GM21526 (cell line): Measurements from ENCODE around the gene RERE.

Experiments
- ATAC-seq: cut with Tn5 transposase; IDR thresholded peaks from one replicate; pipeline ENCODE4 v1.9.1; 2021; ENCODE audit warnings: moderate library complexity; ENCODE audit not compliant: unreplicated experiment, low FRiP score

Gene RERE

DNA sequence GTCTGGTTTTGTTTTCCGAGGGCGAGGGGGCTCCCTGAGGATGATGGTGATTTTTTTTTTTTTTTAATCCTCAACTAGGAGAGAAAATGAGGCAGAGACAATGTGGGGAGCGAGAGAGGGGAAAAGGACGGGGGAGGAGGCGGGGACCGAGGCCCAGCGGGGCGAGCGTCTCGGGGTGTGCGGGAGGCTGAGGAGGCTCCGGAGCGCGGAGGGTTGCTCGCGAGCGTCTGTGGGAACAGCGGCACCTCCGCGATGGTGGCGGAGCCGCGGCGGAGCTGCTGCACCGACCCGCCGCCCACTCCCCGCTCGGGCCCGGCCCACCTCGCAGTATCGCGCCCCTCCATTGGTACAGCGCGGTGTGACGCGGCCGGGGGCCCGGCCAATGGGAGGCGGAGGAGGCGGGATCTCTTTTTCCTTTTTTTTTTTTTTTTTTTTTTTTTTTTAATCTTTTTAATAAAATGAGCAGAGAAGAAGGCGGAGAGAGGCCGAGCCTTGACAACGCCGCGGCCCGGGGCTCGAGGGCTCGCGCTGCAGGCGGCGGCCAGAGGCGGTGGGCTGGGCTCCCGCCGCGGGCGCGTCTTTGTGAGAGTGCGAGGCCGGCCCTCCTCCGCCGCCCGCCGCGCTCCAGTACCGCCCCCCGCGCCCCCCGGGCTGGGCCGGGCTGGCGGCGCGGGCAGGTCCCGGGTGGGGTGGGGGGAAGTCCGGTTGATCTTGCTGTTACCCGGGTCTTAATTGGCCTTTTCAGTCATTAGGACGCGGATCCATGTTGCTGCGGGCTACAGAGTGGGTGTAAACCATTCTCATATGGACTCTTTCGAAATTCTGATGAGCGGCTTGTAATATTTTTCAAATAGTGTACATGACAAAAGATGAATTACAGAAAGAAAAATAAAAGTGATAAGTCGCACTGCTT, at the start of gene RERE:
RERE (minus strand) TSS at position 229 of the 913 bp plus-strand sequence.
- peak; percentile 90 for ATAC-seq

DNA sequence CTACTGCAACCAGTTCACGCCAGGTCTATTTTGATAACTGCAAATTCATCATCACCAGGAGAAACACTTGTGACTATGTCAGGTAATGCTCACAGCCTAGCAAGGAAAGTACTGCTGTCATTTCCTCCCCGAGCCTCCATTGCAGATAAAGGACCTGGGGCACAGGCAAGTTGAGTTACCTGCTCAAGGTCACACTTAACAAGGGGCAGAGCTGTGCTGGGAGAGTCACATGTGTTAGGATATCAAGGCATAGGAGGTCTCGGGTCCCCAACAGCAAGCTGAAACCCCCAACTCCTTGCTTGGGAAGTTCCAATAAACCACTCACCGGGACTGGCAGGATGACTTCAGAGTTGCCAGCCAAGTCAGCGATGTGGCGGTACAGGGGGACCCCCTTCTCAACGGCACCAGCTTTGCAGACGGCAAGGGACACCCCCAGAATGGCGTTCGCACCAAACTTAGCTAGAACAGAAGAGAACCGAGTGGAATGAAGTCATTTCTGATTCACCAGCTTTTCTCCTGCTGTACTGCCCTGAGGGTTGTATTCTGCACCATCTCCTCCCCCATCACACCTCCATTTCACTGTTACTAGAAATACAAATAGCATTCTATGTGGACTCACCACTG, 49.5 kb upstream of the RERE start:
- no peak for ATAC-seq

DNA sequence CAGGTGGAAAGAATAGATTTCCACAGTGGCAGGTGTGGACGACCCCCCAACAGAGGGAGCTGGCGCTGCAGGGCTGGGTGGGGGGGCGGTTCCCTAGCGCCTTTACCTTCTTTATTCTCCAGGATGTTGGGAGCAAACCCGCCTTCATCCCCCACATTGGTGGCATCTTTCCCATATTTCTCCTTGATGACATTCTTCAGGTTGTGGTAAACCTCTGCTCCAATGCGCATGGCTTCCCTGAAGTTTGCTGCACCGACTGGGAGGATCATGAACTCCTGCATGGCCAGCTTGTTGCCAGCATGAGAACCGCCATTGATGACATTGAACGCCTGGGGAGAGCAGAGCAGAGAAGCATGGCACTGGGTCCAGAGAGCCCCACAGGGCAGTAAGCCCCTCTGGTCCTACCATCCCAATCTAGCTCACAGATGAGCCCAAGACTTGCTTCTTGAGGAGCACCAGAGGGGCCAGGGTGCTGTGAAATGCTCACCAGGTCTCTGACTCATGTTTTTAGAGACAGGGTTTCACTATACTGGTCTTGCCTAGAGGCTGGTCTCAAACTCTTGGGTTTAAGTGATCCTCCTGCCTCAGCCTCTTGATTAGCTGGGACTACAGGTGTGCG, 48.8 kb upstream of the RERE start:
- ATAC-seq = no peak

DNA sequence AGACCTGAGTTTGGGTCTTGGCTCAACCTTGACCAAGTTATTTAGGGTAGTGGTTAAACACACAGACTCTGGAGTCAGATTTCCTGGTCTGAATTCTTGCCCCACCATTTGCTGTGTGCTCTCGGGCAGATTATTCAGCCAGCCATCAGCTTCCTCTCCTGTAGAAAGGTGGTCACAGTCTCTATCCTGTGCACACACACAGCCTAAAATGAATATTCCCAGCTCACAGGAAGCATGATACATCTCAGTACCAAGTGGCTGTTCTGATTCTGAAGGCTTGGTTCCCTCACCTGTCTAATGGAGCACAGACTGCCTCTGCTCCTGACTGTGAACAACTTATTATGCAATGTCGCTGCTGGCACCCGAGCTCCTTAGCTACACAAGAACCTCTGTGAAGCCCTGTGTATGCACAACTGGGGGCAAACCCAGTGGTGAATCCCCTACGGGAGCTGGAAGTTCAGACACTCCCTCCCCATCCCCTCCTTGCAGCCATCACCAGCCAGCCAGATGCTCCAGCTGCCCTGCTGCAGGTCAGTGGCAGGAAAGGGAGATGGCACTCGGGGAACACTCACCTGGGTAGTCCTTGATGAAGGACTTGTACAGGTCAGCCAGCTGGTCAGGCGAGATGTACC, 47.4 kb upstream of the RERE start:
- ATAC-seq = no peak

DNA sequence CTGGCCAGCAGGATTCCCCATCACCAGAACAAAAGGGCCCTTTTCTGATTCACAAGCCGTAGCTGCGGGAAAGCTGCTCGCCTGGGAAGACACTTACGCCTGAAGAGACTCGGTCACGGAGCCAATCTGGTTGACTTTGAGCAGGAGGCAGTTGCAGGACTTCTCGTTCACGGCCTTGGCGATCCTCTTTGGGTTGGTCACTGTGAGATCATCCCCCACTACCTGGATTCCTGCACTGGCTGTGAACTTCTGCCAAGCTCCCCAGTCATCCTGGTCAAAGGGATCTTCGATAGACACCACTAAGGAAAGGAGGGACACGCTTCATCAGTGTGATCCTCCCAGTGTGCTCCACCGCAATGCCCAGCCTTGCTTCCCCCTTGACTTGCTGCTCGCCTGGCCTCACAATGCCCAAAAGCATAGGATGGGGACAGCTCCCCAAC, 46.4 kb upstream of the RERE start:
- no peak for ATAC-seq

DNA sequence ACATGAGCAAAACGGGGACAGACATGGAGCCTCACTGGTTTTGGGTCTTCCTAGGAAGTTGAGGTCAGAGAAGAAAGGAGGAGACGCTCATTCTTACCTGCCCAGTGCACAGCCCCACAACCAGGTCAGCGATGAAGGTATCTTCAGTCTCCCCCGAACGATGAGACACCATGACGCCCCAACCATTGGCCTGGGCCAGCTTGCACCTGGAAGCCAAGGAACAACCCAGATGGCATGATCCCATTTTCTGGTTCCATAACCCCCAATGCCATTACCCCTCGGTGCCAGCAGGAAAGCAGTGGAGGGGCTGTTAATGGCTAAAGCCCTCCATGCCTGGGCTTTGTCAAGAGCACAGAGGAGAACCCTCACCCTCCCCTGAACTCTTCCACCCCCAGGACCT, 45.7 kb upstream of the RERE start:
- no peak for ATAC-seq

DNA sequence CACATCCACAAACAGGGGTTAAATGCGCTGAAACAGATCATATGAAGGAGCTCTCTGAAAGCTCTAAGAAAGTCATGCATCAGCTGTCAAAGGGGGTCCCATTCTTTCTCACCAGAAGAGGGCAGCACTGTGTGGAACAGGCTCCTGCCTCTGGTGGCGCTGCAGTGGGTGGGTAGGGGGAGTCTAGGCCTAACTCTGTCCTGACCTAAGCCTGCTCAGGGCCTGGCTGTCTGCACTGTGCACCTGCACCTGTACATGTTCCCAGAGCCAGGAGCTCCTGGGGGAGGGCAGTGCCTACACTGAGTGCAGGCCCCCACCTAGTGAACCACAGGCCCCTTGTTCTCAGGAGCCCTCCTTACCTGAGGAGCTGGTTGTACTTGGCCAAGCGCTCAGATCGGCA, 45.1 kb upstream of the RERE start:
- ATAC-seq = no peak

DNA sequence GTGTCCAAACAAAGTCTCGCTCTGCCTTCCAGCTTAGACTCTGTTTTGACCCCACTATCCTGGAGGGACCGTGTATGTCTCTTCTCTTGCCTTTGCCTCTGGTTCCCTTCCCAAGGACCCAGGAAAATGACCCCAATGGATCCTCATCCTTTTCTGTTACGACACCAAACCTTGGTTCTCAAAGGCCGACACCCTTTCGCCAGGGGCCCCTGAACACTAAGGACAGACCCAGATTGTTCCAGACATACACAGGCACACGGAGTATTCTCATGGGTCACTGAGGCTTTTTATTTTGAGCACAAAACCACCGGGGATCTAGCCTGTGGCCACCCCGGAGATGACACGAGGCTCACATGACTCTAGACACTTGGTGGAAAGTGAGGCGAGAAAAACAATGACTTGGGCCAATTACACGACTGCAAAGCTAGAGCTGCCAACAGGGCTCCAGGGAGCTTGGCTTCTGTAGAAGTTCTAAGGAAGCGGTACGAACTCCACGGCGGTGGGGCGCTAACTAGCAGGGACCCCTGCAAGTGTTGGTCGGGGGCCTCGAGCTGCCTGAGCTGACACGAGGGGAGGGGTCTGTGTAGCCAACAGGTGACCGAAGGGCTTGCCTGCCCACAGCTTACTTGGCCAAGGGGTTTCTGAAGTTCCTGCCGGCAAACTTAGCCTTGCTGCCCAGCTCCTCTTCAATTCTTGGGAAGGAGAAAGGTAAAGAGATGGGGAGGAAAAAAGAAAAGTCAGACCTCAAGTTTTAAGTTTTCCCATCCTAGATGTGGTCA, 43.5 kb upstream of the RERE start:
- ATAC-seq = no peak

DNA sequence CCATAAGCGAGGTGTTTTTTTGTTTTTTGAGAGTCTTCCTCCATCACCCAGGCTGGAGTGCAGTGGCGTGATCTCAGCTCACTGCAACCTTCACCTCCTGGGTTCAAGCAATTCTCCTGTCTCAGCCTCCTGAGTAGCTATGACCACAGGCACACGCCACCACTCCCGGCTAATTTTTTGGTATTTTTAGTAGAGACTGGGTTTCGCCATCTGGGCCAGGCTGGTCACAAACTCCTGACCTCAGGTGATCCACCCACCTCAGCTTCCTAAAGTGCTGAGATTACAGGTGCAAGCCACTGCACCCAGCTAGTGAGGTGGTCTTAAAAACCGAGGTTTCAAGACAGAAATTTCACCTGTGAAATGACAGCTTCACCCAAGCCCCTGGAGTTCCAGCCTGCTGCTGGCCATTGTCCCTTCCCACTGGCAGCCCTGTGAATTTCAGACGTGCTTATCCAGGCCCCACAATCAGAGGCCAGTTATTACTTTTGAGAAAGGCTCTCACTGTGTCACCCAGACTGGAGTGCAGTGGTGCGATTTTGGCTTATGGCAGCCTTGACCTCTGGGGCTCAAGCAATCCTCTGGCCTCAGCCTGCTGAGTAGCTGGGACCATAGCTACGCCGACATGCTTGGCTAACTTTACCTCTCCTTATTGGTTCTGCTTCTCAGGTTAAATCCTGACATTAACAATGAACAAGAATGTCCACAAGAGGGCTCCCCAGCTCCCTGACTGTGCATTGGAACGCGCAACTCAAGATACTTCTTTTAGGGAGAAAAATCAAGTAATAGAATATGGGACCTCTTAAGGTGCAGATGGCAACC, 41.7 kb upstream of the RERE start:
- ATAC-seq = no peak

DNA sequence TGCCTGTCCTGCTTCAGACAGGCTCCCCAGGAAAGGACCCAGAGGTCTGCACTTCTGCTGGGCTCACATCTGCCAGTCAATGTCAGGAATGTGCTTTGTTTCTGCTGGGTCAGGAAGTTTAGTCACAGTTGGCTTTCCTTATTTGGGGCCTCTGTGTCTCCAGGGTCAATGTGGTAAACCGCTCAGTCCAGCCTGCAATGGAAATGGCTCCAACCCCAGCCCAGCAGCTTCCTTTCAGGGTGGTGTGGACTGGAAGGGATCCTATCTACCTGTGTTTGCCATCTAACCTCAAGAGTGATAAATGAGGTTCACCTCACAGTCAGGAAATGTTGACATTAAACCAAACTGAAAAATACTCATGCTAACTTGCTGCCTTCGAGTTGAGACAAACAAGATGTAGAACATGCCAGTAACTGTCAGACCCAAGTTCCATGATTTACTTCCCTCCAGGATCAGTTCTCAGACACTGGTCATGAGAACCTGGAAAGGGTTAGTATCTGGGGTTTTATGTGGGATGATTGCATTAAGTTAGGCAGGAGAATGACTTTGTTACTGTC, 40.8 kb upstream of the RERE start:
- ATAC-seq = no peak

DNA sequence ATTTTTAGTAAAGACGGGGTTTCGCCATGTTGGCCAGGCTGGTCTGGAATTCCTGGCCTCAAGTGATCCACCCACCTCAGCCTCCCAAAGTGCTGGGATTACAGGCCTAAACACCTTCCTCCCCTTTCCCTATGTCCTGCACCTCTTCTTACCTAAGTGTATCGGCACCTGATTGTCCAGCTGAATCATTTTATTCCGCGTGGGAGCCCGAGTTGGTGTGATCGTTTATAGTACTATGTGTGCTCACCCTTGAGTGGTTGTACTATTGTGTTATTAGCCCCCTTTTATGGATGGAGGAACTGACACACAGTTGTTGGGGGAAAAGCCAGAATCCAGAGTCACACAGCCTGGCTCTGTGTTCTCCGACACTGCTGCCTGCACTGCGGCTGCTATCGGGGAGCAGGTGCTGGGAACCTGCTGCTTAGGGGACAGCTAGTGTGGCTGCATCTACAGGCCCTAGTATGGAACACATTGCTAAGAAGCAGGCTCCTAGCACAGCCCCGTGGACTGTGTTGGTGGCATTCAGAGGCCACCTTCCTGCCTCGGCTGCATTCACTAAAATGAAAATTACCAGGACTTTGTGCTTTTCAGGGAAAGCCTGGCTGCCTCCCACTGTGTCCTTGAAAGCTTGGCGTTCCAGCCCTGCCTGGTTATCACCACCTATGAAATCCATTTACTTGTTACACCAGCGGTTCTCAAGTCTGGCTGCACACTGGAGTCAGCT, 39.4 kb upstream of the RERE start:
- ATAC-seq = no peak

DNA sequence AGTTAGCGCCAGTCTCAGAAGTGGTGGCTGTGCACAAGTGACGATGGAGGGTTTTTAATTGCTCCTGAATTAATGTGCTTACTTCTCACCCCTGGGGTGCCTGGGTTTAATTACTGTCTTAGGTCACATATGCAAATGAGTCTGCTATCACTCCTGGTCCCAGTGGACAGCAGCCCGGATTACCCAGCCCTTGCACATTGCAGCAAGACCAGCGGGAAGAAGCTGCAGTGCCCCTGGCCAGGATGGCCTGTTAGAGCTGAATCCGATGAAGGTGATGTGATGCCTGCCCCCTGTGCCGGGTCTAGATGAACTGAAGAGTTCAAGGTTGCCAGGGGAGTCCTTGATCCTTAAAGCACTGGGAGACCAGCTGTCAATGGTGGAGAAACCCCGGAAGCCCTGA, 36.8 kb upstream of the RERE start:
- no peak for ATAC-seq

DNA sequence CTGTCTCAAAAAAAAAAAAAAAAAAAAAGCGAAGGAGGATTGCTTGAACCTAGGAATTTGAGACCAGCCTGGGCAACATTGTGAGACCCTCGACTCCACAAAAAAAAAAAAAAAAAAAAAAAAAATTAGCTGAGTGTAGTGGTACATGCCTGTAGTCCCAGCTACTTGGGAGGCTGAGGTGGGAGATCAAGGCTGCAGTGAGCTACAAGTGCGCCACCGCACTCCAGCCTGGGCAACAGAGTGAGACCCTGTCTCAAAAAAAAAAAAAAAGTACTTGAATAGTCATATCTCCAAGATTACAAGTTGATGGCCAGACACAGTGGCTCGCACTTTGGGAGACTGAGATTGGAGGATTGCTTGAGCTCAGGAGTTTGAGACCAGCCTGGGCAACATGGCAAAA, 33.6 kb upstream of the RERE start:
- no peak for ATAC-seq

DNA sequence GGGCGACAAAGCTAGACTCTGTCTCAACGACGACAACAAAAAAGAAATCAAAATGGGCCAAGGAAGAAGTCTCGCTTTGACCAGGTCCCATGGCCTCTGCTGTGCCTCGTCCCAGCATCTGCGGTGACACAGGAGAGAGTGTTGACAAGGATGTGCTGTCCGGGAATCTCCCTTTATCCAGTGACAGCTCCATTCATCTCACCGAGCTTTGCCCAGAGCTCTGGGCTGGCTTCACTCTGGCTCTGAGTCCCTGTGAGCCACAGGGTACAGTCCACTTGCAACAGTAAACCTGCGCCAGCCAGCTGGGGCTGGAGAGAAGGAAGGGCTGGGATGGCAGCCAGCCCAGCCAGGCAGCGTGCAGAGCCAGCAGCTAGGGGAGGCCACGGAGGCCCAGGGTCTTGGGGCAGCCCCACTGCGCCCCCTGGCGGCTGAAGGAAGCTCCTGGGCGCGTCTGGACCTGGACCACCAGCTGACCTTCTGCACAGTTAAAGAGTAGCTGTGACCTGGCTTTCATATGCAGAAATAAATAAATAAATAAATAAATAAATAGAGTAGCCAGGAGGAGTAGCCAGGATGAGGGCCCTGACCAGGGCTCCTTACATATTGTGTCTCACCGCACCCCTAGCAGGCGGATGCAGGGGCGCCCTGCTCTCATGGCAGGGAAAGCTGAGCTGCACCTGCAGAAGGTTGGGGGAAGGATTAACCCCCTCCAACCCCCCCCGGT, 31.4 kb upstream of the RERE start:
- no peak for ATAC-seq

DNA sequence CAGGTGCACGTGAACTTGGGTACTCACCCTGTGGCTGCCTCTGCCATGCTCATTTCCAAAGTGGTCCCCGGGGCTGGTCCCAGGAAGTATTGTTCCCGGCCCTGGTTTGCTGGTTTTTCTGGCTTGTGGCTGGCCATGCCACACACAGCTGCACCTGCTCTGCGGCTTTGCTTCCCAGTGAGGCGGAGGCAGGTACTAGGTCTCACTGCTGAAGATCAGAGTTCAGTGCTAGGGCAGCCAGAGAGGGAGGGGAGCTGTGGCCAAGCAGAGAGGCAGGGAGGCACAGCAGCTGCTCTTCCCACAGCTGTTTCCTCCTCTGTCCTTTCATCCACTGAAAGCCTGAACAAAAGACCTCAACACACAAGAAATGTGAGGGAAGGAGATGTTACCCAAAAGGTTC, 30.6 kb upstream of the RERE start:
- no peak for ATAC-seq

DNA sequence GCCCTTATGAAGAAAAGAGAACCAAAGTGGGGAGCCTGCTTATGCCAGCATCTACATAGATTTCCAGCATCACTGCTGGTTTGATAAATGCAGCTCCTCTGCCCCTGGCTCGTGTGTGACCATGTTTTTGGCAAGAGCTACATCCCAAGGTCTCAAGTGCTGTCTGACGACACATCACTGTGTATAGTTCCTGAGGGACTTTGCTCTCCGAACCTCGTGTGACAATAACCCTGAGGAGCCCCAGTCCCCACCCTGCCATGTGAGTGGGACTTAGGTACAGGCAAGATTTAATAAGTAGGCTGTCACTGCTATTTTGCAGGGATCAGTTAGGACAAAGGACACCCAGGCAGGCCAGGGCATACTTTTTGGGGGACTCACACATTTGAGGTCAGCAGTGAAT, 28.8 kb upstream of the RERE start:
- ATAC-seq = no peak

DNA sequence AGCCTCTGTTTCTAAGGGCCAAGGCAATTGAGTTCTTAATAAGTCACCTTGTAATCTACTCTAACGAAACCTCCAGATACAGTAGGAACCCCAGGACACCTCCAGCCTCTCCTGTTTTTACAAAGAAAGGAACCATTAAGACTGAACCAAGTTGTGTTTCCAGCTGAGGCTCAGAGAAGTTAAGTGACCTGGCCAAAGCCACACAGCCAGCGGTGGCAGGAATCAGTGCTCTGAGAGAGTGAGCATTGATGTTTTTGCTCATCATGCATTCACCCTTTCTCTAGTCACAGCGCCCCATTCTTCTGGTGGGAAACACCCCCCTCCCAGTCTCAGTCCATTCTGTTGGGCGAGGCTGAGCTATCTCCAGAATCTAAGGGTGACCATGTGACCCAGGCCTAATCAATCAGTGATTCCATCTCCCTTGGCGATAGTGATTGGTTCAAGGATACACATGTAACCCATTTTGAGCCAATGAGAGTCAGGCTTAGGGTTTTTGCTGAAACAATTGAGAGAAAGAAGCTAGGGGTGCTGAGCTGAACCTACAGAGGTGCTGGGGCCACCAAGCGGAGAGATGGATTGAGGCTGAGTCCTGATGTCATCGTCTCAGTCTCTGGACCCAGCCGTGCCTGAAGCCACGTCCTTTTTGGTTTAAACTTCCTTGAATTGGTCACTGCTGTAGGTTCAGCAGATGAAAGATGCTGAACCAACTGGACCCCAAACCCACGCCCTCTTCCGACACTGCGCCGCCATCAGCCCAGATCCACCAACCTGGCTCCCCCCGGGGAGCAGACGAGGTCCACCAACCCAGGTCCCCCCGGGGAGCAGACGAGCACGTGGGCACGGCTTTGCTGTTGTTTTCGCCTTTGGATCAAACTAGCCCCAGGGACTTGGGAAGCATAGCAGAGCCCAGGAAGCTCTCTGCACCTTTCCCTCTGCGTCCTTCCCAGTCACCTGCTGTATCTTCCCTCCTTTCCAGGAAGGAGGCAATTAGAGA, 28.0 kb upstream of the RERE start:
- ATAC-seq = no peak
